Measurements from ENCODE around the gene NAT10.
"Not testable (repeated sequence)": the region's sequence is repeated elsewhere in the genome, so short reads cannot be mapped to it uniquely, and the experiment has no call there.

NAT10 gene

DNA sequence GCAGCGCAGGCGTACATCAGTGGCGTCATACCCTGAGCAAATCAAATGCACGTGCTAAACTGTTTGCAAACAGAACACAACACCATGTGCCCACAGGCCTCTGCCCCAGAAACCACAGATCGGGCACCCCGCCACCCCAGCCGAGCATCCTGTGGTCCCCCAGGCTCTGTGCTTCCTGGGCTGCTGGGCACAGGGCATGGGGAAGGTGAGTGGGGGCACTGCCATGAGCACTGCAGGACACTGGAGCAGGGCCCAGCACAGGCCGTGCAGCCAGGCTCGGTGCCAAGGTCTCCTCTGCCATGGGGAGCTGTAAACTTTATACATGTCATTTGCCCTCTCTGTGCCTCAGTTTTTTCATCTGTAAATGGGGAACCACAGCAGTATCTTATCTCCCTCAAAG is 62.5 kb downstream of the NAT10 start:
- DNase-seq (ENCODE audit: low read depth, low spot score) = no peak

DNA sequence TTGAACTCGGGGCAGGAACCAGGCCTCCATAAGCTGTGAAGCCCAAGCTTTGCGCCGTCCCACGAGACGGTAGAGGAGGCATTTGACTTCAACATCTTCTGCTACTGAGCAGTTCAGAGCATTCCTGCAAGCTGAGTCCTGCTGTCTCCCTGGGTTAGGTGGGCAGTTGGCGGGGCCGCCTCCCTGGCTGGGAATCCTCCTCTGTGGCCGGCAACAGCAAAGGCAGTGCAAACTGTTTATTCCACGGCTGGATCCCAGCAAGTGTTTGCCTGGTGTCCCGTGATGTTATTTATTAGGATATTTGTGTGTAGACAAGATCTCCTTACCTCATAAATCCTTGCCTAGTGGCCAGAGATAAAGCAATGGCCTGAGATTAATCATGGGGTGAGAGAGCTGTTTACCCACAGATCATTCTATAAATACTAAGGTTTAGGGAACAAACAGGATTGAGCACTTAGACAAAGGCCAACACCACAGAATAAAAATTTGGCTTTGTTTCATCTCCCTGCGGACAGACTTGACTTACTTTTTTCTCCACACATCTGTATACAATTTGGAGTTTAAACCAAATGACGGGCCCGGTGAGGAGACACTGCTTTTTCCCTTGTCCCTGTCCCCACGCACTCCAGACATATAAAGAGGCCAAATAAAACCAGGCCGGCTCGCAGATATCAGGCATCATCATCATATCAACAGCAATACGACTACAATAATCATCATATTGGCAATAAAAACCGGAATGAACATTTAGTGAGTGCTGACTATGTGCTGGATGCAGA is 63.4 kb downstream of the NAT10 start:
- no peak for DNase-seq (ENCODE audit: low read depth, low spot score)

DNA sequence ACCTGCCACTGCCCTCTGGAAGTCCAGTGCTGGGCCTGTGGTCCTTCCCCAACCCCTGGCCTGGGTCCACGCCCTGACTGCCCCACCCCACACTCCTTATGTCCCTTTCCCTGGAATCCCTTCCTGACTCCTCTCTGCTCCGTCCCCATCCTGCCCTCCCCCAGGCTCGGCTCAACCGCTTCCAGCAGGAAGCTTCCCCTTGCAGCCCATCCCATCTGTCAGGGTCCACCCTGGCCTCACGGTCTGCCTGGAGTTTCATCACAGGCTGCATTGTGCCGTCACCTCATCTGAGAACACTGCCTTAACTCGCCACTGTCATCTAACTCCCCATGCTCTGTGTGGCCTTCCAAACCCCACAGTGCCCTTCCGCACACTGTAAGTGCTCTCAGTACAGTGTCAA is 64.3 kb downstream of the NAT10 start:
- no peak for DNase-seq (ENCODE audit: low read depth, low spot score)

DNA sequence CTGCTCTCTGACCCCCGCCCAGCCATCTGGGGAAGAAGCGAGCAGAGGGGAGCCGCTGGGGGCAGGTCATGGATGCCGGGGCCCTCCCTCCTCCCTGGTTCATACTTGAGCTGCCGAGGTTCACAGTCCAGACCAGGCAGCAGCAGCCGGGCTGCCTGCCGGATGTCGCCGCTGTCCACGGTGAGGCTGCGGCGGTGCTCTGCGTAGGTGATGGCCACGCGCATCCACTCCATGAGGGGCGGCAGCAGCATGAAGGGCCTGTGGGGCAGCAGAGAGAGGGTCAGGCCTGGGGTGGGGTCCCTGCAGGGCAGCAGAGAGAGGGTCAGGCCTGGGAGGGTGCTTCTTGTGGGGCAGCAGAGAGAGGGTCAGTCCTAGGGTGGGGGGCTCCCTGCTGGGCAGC is 67.6 kb downstream of the NAT10 start:
- no peak for DNase-seq (ENCODE audit: low read depth, low spot score)

DNA sequence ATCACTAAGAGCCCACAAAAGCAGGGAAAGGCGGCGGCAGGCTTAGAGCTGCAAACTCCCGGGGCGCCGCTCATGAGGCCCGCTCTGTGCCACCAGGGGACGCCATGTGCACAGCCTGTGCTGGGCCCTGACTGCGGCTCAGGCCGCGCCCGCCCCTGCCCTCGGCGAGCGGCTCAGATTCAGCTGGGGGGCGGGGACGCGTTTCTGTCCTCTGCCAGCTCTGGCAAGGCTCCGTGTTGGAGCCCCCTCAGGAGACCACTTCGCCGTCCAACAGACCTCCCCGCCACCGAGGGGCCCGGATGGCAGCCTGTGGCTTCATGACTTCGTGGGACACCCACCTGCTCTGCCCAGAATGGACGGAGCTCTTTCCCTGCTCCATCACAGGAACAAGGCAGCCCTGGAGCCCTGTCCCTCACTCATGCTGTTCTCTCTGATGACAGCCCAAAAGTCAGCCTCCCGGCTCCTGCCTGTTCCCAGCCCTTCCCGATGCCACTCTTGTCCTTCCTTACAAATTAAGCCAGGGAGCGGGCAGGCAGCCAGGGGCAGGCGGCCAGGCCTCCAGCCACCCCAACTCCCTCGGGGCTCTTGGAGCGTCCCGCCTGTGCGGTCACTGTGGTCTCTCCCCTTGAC is 69.1 kb downstream of the NAT10 start:
- peak; percentile 64 for DNase-seq (ENCODE audit: low read depth, low spot score)

DNA sequence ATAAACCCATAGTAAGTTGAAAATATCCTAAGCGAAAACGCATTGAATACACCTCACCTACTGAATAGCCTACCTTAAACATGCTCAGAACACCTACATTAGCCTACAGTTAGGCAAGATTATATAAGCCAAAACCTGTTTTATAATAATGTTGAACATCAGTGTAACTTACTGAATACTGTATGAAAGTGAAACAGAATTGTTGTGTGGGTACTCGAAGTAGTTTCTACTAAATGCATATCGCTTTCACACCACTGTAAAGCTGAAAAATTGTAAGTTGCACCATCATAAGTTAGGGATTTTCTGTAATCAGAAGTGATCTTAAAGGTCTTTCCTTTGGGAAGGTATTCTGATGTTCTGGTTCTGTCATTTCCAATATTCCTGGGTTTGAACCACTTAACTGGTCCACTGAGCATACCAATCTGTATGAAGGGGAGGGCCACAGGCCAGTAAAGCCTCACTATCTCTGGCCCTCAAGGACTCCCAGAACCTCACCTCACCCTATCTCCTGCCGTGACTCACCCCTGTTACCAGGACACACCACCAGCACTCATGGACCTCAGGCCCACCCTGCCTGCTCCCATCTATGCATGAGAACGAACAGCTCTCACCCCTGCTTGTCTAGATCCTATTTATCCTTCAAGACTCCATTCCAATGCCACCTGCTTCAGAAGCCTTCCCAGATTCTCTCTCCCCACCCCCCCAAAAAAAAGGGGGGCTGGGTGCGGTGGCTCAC is 70.0 kb downstream of the NAT10 start:
- no peak for DNase-seq (ENCODE audit: low read depth, low spot score)

DNA sequence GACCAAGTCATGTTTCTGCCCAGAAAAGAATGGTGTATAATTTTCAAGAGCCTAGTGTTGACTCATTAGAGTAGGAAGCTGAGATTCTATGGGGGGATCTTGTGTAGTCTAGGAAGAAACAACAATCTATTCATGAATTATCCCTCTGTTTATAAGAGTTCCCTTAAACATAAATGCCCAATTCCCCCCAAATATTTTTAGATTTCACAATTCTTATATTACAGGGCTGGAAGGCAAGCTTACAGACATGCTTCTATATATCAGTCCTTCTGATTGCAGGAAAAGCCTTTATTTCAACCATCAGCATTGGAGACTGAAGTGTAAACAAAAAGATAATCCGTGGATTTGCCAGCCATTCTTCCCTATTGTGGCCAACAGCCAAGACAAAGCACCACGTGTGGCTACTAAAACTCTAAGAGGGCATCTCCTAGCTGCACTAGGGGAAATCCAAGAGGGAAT is 71.4 kb downstream of the NAT10 start:
- DNase-seq (ENCODE audit: low read depth, low spot score) = no peak

DNA sequence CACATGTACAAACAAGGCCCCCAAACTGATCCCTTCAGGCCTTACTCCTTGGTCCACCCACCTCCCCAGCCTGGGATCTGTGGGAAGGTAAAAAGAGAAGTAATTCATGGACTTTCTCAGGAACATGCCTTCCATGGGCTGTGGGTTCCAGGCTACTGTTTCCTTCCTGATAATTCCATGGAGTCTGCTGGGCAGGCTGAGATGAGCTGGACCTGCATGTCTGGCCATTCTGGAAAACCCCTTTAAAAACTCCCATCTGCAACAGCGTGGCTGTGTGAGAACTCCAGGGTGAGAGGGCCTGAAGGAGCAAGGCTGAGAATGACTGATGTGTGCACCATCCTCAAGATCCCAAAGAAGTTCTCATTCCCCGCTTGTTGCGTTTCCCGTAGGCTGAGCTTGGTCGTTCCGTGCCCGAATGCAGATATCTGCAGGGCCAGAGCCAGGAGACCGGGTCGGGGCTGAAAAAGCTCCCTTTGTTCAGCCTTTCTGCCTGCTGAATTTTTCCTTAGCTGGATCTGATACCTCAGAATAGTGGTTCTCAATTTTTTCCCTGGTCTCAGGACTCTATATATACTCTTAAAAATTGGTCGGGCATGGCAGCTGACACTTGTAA is 72.9 kb downstream of the NAT10 start:
- no peak for DNase-seq (ENCODE audit: low read depth, low spot score)

DNA sequence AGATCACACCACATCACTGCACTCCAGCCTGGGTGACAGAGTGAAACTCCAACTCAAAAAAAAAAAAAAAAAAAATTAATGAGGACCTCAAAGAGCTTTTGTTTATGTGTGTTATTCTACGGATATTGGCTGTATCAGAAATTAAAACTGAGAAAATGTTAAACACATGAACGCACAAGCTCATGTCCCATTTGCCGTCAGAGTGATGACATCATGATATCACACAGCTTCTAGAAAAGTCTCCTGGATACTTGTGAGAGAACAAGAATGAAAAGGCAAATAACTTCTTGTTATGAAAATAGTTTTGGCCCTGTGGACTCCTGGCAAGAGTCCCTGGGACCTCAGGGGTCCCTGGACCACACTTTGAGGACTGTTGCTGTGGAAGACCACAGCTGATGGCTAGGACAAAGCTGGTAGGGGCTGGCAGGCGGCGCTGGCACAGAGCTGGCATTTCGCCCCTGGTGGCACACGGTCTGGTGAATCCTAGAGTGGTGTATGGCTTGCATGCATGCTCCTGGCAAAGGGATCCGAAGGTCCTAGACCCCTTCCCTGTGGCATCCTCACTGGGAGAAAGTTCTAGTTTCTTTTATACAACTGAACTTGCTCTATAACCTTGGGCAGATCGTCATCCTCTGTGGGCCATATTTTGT is 73.7 kb downstream of the NAT10 start:
- DNase-seq (ENCODE audit: low read depth, low spot score) = no peak

DNA sequence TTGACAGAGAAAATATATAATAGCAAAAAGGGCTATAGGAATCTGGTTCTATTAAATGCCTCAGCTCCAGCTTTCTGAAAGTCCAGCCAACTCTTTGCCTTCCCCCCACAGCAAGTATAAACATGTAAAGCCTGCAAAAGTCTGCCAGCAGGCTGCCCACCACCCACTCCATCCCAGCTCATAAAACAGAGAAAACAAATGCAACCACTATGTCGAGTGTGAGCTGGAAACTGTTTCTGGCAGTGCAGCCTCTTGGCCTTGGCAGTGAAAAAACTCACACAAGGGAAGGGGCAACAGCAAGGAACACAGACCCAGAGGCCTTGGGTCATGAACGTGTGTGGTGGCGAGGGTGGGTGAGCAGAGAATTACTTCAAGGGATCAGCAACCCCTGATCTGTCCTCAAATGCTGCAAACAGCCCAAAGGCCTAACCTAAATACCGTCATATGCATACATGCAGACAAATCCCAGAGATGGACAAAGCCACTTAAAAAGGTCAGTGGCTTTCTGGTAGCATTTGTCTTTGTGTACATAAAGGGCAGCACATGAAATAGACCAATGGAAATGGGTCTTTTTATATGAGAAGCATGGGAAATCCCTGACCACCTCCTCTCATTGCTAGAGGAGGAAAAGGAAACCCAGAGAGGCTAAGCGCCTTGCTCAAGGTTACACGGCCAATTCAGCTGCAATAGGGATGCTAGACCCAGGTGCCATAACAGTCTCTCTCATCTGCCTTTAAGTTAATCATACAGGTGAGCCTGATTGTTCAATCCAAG is 74.8 kb downstream of the NAT10 start:
- no peak for DNase-seq (ENCODE audit: low read depth, low spot score)

DNA sequence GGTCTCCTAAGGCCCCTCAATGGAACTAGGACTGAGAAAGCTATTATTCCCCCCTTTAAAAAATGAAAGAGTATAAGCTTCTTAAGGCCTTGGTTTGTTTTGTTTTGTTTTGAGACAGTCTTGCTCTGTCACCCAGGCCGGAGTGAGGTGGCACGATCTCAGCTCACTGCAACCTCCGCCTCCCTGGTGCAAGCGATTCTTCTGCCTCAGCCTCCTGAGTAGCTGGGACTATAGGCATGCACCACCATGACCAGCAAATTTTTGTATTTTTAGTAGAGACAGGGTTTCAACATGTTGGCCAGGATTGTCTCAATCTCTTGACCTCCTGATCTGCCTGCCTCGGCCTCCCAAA is 75.4 kb downstream of the NAT10 start:
- DNase-seq (ENCODE audit: low read depth, low spot score) = not testable (repeated sequence)

DNA sequence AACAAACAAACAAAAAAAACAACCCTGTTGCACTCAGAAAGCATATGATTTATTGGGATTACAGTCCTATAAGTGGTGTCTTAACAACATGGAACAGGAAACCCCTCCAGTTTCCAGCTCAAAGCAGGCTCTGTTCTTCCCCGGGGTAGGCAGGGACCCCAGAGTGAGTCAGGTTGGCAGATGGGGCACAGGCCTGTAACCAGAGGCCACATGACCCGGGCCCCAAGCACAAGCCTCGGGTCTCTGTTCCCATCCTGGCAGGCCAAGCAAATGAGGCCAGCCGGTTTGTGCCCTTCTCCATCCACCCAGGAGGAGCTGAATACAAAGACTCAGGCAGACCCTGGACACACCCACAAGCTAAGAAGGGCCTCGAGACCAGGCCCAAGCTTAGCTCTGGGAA is 75.8 kb downstream of the NAT10 start:
- no peak for DNase-seq (ENCODE audit: low read depth, low spot score)

DNA sequence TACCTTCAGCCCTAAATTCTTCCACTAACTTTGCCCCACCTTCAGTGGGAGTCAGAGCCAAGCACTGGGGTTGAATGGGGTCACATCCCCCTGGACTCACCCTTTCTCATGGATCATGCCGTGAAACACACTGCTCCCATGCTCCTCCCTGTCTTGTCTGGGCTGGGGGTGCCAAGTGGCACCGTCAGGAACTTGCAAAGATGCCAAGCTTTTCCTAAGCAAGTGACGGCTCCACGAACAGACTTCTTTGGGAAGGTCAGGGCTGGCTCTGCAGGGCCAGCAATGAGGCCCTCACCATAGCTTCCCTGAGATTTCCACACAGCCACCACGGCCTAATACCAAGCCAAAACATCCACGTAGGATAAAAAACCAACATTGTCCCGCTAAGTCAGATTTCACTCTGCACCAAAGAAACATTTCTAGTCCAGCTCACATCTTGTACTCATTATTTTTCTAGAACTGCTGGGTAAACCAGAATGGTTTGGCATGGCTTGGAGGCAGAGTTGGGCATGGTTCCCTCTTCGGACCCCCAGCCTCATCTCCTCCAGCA is 76.5 kb downstream of the NAT10 start:
- DNase-seq (ENCODE audit: low read depth, low spot score) = no peak

DNA sequence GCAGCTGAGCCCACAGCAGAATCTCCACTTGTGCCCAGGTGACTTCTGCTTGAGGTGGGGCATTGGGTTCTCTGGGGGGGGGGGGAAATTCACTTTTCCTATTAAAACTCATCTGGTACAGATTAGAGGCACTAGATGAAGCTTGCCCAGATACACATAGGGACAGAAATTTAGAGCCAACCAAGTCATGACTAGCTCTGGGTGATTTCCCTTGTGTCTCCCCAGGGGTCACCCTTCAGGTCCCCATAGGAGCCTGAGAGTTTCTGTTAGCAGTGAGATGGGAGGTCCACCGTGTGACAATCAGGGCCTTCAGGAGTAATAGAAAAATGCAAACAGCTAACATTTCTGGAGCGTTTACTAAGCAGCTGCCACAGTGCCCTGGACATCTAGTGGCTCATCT is 77.0 kb downstream of the NAT10 start:
- DNase-seq (ENCODE audit: low read depth, low spot score) = no peak

DNA sequence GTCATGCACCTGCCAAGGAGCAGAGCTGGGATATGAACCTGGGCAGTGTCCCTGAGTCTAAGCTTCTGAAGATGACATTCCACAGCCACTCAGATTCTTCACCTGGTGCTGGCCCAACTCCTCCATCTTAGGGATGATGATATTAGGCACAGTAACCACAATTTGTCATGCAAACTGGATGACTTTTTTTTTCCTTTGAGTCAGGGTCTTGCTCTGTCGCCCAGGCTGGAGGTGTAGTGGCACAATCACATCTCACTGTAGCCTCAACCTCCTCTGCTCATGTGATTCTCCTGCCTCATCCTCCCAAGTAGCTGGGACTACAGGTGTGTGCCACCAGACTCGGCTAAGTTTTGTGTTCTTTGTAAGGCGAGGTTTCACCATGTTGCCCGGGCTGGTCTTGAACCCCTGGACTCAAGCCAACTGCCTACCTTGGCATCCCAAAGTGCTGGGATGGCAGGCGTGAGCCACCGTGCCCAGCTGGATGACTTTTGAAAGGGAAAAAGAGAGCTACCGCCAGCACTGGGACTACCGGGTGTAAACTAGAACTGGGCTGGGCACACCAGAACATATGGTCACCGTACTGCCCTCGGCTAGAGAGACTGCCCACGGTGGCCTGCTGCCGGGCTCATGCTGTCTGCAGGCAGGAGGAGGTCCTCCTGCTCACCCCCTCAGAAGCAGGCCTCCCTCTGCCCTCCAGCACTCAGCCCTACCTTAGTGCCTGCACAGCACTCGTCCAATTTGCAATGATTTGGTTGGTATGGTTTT is 77.7 kb downstream of the NAT10 start:
- no peak for DNase-seq (ENCODE audit: low read depth, low spot score)

DNA sequence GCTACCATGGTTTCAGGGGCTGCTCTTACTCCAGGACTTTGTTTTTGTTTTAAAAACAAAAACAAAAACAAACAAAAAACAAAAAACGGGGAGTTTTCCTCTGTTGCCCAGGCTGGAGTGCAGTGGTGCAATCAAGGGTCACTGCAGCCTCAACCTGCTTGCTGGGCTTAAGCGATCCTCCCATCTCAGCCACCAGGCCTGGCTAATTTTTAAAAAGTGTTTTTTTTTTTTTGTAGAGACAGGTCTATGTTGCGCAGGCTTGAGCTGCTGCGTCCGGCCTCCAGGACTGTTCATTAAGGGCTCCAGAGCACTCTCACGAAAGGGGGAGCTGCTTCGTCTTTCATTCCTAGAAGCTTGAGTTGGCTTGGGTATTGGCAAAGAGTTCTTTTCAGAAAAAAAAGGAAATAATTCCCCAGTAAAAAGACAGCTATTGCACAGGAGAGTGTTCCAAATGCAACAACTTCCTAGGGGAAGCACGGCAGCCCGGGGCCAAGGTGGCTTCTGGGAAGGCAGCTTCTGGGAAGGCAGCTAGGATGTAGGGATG is 78.5 kb downstream of the NAT10 start:
- no peak for DNase-seq (ENCODE audit: low read depth, low spot score)

DNA sequence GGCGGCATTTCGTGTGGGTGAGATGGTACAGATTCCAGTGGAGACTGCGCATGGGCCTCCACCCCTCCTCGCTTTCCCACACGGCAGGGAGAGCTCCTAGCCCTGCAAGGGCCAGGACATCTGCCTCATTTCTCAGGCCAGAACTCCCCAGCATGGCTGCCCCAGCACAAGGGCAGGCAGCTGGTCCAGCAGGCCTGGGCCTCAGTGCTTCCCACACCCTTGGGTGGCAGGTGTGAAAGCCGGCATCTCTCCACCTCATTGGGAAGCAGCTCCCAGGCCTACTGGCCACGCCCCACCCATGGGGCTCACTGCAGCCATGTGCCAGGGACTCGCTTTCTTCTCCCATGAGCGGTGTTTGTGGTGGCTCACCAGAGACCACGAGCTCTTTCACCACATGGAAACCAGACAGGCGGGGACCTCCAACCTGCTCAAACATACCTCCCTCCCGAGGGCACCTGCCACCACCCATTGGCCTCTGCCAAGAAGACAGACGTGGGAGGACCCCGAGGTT is 79.1 kb downstream of the NAT10 start:
- DNase-seq (ENCODE audit: low read depth, low spot score) = no peak

DNA sequence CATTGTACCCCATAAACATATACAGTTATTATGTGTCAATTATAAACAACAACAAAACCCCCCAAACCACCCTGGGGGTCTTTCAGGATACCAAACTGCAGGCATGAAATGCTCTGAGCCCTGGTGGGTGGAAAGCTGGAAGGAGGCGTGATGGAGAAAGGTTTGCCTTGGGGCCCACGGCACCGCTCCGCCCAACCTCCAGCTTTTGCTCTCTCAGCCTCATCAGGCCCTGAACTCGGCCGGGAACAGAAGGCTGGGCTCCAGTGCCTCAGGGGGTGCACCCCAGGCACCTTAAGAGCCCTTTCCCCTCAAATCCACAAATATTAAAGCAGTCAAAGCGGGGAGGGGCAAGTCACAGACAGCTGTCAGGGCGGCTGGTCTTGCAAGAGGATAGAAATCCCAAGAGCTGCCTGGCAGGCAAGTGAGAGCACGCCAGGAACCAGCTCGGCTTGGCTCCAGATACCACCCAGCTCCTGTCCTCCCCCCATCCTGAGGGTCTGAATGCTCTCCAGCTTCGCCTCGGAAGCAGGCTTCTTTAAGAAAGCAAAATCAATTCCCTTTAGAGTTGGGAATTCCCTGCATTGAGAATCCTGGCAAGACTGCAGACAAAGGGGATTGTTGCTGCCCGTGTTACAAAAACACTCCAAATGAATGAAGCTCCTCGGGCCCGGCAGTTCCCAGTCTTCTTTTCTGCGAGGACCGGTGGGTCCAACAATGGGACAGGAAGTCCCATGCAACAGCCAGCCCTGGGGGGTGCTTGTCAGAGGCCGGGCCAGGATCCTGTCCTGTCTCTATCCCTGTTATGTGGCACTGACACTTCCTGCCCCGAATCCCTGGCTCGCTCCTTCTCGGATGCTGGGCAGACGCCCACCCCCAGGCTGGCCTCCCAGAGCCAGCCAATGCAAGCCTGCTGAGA is 80.8 kb downstream of the NAT10 start:
- DNase-seq (ENCODE audit: low read depth, low spot score) = no peak
